PC-3 (cell line): ENCODE measurements around the gene MBD6. TPM values are rescaled to one million over a fixed set of nuclear protein-coding genes. Genes with fewer than 3 reads are reported as not detected.

Experiments
- ATAC-seq: fragments of 200-7000 bp; cut with Tn5 transposase; 2 replicates; pipeline ENCODE4 v1.9.1; 2020; ENCODE audit warnings: mild to moderate bottlenecking, moderate library complexity
- BruUV-seq: library from RNA; stranded (reverse); fragments of 400-500 nt; replicated peaks from 2 replicates; lab custom pipeline; 2021; lab: Mats Ljungman, UMichigan
- CTCF ChIA-PET: fragments of 300-600 bp; sonication (Branson Sonifier 250); formaldehyde crosslinking; loops from one replicate; lab custom pipeline; 2022; ENCODE audit warnings: antibody characterized with exemption; lab: Charles Lee
- POLR2A ChIA-PET: fragments of 300-600 bp; sonication (Branson Sonifier 250); formaldehyde crosslinking; loops from one replicate; lab custom pipeline; 2022; ENCODE audit warnings: antibody characterized with exemption; ENCODE audit not compliant: unreplicated experiment; lab: Charles Lee
- DNase-seq: peaks from one replicate; pipeline ENCODE4 v3.0.0-alpha.2; 2015
- H2AFZ ChIP-seq: fragments of 300-600 bp; sonication (generic); 2 replicates; pipeline ENCODE4 v1.6.0; 2016; ENCODE audit warnings: antibody characterized with exemption, low read length
- H3F3A ChIP-seq: fragments of 300-600 bp; sonication (generic); one replicate; pipeline ENCODE4 v1.6.0; 2017; ENCODE audit warnings: antibody characterized with exemption, low read length, control low read depth, mild to moderate bottlenecking; ENCODE audit not compliant: unreplicated experiment
- H3K27ac ChIP-seq: fragments of 300-600 bp; sonication (generic); 2 replicates; pipeline ENCODE4 v1.5.1; 2016; ENCODE audit warnings: mild to moderate bottlenecking, low read length
- H3K27me3 ChIP-seq: fragments of 300-600 bp; sonication (generic); 2 replicates; pipeline ENCODE4 v1.6.1; 2016; ENCODE audit warnings: low read length, mixed read lengths
- H3K36me3 ChIP-seq: fragments of 300-600 bp; sonication (generic); 2 replicates; pipeline ENCODE4 v1.6.1; 2016; ENCODE audit warnings: low read depth, mixed run types, low read length, mixed read lengths
- H3K4me1 ChIP-seq: fragments of 300-600 bp; sonication (generic); 2 replicates; pipeline ENCODE4 v1.5.1; 2016; ENCODE audit warnings: low read length; ENCODE audit not compliant: insufficient read depth
- H3K4me2 ChIP-seq: fragments of 300-600 bp; sonication (generic); 2 replicates; pipeline ENCODE4 v1.6.0; 2016; ENCODE audit warnings: low read length
- H3K4me3 ChIP-seq: fragments of 300-600 bp; sonication (generic); 2 replicates; pipeline ENCODE4 v1.5.1; 2016; ENCODE audit warnings: mild to moderate bottlenecking, low read length, mixed read lengths
- H3K79me2 ChIP-seq: fragments of 300-600 bp; sonication (generic); 2 replicates; pipeline ENCODE4 v1.6.1; 2017; ENCODE audit warnings: low read length, mixed read lengths
- H3K9ac ChIP-seq: fragments of 300-600 bp; sonication (generic); 2 replicates; pipeline ENCODE4 v1.6.0; 2016; ENCODE audit warnings: mild to moderate bottlenecking, low read length
- H3K9me2 ChIP-seq: fragments of 300-600 bp; sonication (generic); replicated peaks from 2 replicates; pipeline ENCODE4 v1.6.1; 2016; ENCODE audit warnings: mixed run types, low read length, mixed read lengths
- H3K9me3 ChIP-seq: fragments of 300-600 bp; sonication (generic); 2 replicates; pipeline ENCODE4 v1.6.1; 2016; ENCODE audit warnings: low read length, mixed read lengths
- H4K20me1 ChIP-seq: fragments of 300-600 bp; sonication (generic); 2 replicates; pipeline ENCODE4 v1.6.1; 2016; ENCODE audit warnings: low read length, mixed read lengths
- EZH2 ChIP-seq: fragments of 300-600 bp; sonication (generic); IDR thresholded peaks from one replicate; pipeline ENCODE4 v1.6.1; 2017; ENCODE audit warnings: antibody characterized with exemption, mild to moderate bottlenecking, low read length; ENCODE audit not compliant: unreplicated experiment
- EZH2phosphoT487 ChIP-seq: fragments of 300-600 bp; sonication (generic); IDR thresholded peaks from 2 replicates; pipeline ENCODE4 v1.6.1; 2018; ENCODE audit warnings: mild to moderate bottlenecking, antibody characterized with exemption, low read length, borderline replicate concordance
- intact Hi-C: fragments of 100-400 bp; cut with micrococcal nuclease; formaldehyde crosslinking; loops from 2 replicates; pipeline ENCODE4 v1.9.0; 2023
- total RNA-seq: library from RNA; depleted of rRNA; stranded (reverse); fragments of >200 nt; gene quantifications from 2 replicates; pipeline ENCODE4 v1.2.3, GENCODE V29; 2014
- TF ChIP-seq, protein P1 (sequence below): fragments of 300-600 bp; sonication (generic); conservative IDR thresholded peaks from 2 replicates; pipeline ENCODE4 v1.5.1; 2017; ENCODE audit warnings: antibody characterized with exemption, low read depth, mild to moderate bottlenecking, low read length

The MBD6 gene
- total RNA-seq, 1 experiment from 2014 or later, result 13.2 TPM

DNA sequence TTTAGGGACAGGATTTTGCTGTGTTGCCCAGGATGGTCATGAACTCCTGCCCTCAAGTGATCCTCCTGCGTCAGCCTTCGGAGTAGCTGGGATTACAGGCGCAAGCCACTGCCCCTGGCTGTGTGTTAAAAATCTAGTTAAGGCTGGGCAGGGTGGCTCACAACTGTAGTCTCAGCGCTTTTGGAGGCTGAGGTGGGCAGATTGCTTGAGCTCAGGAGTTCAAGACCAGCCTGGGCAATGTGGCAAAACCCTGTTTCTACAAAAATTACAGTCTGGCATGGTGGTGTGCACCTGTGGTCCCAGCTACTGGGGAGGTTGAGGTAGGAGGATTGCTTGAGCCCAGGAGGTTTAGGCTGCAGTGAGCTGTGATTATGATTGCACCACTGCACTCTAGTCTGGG, 11.5 kb upstream of the MBD6 start:
- no TSS peak for BruUV-seq

DNA sequence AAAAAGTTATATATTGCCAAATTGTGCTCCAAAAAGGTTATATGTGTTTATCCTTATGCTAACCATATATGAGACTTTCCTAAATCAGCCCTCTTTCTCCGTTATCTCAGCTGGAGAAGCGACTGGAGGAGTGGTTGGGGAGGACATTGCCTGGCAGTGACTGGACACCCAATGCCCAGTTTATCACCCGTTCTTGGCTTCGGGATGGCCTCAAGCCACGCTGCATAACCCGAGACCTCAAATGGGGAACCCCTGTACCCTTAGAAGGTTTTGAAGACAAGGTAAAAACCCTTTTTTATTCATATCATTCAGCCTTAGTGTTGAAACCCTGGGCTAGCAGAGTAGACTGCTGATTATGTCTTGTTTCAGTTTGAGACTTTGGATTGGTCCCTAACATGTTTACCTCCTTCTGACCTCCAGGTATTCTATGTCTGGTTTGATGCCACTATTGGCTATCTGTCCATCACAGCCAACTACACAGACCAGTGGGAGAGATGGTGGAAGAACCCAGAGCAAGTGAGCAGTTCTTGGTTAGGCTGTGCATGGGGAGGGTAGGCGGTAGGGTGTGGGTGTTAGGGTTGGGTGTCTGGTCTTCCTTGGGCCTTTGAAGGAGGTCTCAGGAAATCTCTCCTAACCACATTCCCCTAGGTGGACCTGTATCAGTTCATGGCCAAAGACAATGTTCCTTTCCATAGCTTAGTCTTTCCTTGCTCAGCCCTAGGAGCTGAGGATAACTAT, 10.9 kb upstream of the MBD6 start:
- H3F3A ChIP-seq, result no peaks in the 10 kb centered on the region
- H4K20me1 ChIP-seq, result 0 out of 2 replicates have a peak, but pooled peaks cover under 1% of the 10 kb centered on the region
- no peaks in the 10 kb centered on the region for H3K27me3 ChIP-seq
- intact Hi-C loops, result no loop called here
- ChIA-PET POLR2A (interaction anchor here (0.6 to 0.7 kb wide), 2 partner anchors 36 to 203 kb away, joined by 4 to 5 read pairs; no protein-coding TSS in a partner anchor), CTCF (no interaction called here)
- no peaks in the 10 kb centered on the region for H3K4me1 ChIP-seq
- H3K36me3 ChIP-seq, result peaks cover 54% of the 10 kb centered on the region
- DNase-seq (no peak), ATAC-seq (no peak)
- TF ChIP-seq EZH2phosphoT487, result no peak
- no peaks in the 10 kb centered on the region for H3K9me2 ChIP-seq
- H3K9ac ChIP-seq, result no peak overlapping the region
- H3K4me3 ChIP-seq, result no peak overlapping the region
- no peaks in the 10 kb centered on the region for H3K9me3 ChIP-seq
- BruUV-seq, result no TSS peak
- H3K4me2 ChIP-seq, result no peak overlapping the region
- H3K27ac ChIP-seq, result no peak overlapping the region
- no peak overlapping the region for H2AFZ ChIP-seq
- H3K79me2 ChIP-seq, result peaks cover under 1% of the 10 kb centered on the region; the same call in 1 of the 2 replicates

More for the DNA sequence above, 11.5 kb upstream of the MBD6 start:
- no peak for ATAC-seq
- no peak for TF ChIP-seq EZH2phosphoT487
- TF ChIP-seq EZH2, result no peak
- TF ChIP-seq, protein P1, sequence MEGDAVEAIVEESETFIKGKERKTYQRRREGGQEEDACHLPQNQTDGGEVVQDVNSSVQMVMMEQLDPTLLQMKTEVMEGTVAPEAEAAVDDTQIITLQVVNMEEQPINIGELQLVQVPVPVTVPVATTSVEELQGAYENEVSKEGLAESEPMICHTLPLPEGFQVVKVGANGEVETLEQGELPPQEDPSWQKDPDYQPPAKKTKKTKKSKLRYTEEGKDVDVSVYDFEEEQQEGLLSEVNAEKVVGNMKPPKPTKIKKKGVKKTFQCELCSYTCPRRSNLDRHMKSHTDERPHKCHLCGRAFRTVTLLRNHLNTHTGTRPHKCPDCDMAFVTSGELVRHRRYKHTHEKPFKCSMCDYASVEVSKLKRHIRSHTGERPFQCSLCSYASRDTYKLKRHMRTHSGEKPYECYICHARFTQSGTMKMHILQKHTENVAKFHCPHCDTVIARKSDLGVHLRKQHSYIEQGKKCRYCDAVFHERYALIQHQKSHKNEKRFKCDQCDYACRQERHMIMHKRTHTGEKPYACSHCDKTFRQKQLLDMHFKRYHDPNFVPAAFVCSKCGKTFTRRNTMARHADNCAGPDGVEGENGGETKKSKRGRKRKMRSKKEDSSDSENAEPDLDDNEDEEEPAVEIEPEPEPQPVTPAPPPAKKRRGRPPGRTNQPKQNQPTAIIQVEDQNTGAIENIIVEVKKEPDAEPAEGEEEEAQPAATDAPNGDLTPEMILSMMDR, result no peak
- no peaks in the 10 kb centered on the region for H3K79me2 ChIP-seq
- ChIA-PET CTCF (no interaction called here), POLR2A (interaction anchor here (0.6 kb wide), 1 partner anchor 202 kb away, joined by 5 read pairs; no protein-coding TSS in a partner anchor)
- H3K9ac ChIP-seq, result no peak overlapping the region
- H3K27me3 ChIP-seq, result no peaks in the 10 kb centered on the region
- no peak overlapping the region for H2AFZ ChIP-seq
- H3K27ac ChIP-seq, result no peak overlapping the region
- intact Hi-C loops, result no loop called here
- H3K9me3 ChIP-seq, result no peaks in the 10 kb centered on the region
- no peaks in the 10 kb centered on the region for H3F3A ChIP-seq
- no peaks in the 10 kb centered on the region for H4K20me1 ChIP-seq
- no peak overlapping the region for H3K4me3 ChIP-seq
- H3K9me2 ChIP-seq, result no peaks in the 10 kb centered on the region
- no peaks in the 10 kb centered on the region for H3K4me1 ChIP-seq
- no peak overlapping the region for H3K4me2 ChIP-seq
- peaks cover 48% of the 10 kb centered on the region for H3K36me3 ChIP-seq
- DNase-seq, result no peak

DNA sequence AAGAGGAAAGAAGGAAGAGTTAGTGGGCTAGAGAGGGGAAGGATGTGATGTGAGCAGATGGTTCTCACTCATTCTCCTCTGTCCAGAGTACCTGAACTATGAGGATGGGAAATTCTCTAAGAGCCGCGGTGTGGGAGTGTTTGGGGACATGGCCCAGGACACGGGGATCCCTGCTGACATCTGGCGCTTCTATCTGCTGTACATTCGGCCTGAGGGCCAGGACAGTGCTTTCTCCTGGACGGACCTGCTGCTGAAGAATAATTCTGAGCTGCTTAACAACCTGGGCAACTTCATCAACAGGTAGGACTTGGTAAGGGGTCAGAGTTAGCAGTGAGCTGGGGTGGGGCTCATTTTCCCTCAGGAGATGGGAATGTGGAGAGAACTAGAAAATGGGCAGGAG, 10.0 kb upstream of the MBD6 start:
- POLR2A ChIA-PET, result interaction anchor here (0.7 kb wide), 1 partner anchor 35 kb away, joined by 4 read pairs; no protein-coding TSS in a partner anchor
- peaks cover 7% of the 10 kb centered on the region; the same call in 1 of the 2 replicates for H3K4me1 ChIP-seq
- H3K9me3 ChIP-seq, result no peaks in the 10 kb centered on the region
- H2AFZ ChIP-seq, result no peak overlapping the region
- H3K9ac ChIP-seq, result no peak overlapping the region
- CTCF ChIA-PET, result no interaction called here
- peaks cover 9% of the 10 kb centered on the region; the same call in 1 of the 2 replicates for H3K79me2 ChIP-seq
- ATAC-seq (no peak), DNase-seq (no peak)
- H3K9me2 ChIP-seq, result no peaks in the 10 kb centered on the region
- 0 out of 2 replicates have a peak, but pooled peaks cover 5% of the 10 kb centered on the region for H4K20me1 ChIP-seq
- no peaks in the 10 kb centered on the region for H3F3A ChIP-seq
- no peak overlapping the region for H3K4me2 ChIP-seq
- TF ChIP-seq EZH2, result no peak
- TF ChIP-seq, protein P1, result no peak
- TF ChIP-seq EZH2phosphoT487, result no peak
- H3K27me3 ChIP-seq, result no peaks in the 10 kb centered on the region
- no peak overlapping the region for H3K4me3 ChIP-seq
- H3K36me3 ChIP-seq, result peaks cover 62% of the 10 kb centered on the region
- no TSS peak for BruUV-seq
- H3K27ac ChIP-seq, result no peak overlapping the region
- intact Hi-C loops, result no loop called here
